CD8-positive, alpha-beta memory T cell (primary cell): ENCODE measurements around the gene SURF1. TPM values are rescaled to one million over a fixed set of nuclear protein-coding genes. Genes with fewer than 3 reads are reported as not detected.
"Not testable (repeated sequence)": the region's sequence is repeated elsewhere in the genome, so short reads cannot be mapped to it uniquely, and the experiment has no call there.

ENCODE experiments used
- CTCF ChIA-PET: fragments of 350-600 bp; sonication (Branson Sonifier 250); formaldehyde crosslinking; loops from one replicate; lab custom pipeline; 2021; ENCODE audit warnings: antibody characterized with exemption; lab: Charles Lee
- POLR2A ChIA-PET: fragments of 350-600 bp; sonication (Branson Sonifier 250); formaldehyde crosslinking; loops from one replicate; lab custom pipeline; 2021; ENCODE audit warnings: antibody characterized with exemption; lab: Charles Lee
- DNase-seq, 5 donors: peaks; one replicate each; pipeline versions ENCODE4 v3.0.0 to v3.0.0-alpha.2; 2020 to 2022; ENCODE audit warnings: mixed read lengths in 1 of 5
- H3K27ac ChIP-seq: one replicate; pipeline ENCODE4 v1.7.0; 2013; ENCODE audit warnings: low read depth, mild to moderate bottlenecking, low read length, moderate library complexity
- H3K27me3 ChIP-seq: 2 replicates; pipeline ENCODE4 v1.7.0; 2013; ENCODE audit warnings: low read length, mild to moderate bottlenecking; ENCODE audit not compliant: insufficient read depth, poor library complexity, severe bottlenecking
- H3K36me3 ChIP-seq: 2 replicates; pipeline ENCODE4 v1.7.0; 2013; ENCODE audit warnings: mild to moderate bottlenecking, low read length, moderate library complexity; ENCODE audit not compliant: insufficient read depth
- H3K4me1 ChIP-seq: 2 replicates; pipeline ENCODE4 v1.7.0; 2013; ENCODE audit warnings: mild to moderate bottlenecking, low read length, moderate library complexity; ENCODE audit not compliant: insufficient read depth
- H3K4me3 ChIP-seq: 2 replicates; pipeline ENCODE4 v1.7.0; 2013; ENCODE audit warnings: mild to moderate bottlenecking, low read length
- H3K9me3 ChIP-seq: 2 replicates; pipeline ENCODE4 v1.7.0; 2013; ENCODE audit warnings: mild to moderate bottlenecking, low read length
- H3K27ac Mint-ChIP-seq, 8 donors: one replicate each; pipeline ENCODE4 v1.8.0; 2020 to 2021; ENCODE audit warnings: mixed read lengths in 8 of 8, mild to moderate bottlenecking in 6 of 8, inconsistent platforms in 3 of 8, moderate library complexity in 3 of 8
- H3K27me3 Mint-ChIP-seq, 2 donors: one replicate each; pipeline ENCODE4 v1.8.0; 2020 to 2021; ENCODE audit warnings: mixed read lengths in 2 of 2, mild to moderate bottlenecking in 1 of 2, moderate library complexity in 1 of 2
- H3K36me3 Mint-ChIP-seq, 3 donors: one replicate each; pipeline ENCODE4 v1.8.0; 2020 to 2021; ENCODE audit warnings: mixed read lengths in 3 of 3, inconsistent platforms in 1 of 3, mild to moderate bottlenecking in 1 of 3
- H3K4me1 Mint-ChIP-seq, 3 donors: one replicate each; pipeline ENCODE4 v1.8.0; 2020 to 2021; ENCODE audit warnings: mixed read lengths in 3 of 3, inconsistent platforms in 1 of 3, mild to moderate bottlenecking in 1 of 3
- H3K4me3 Mint-ChIP-seq, 7 donors: one replicate each; pipeline ENCODE4 v1.8.0; 2020 to 2021; ENCODE audit warnings: mixed read lengths in 7 of 7, mild to moderate bottlenecking in 6 of 7, moderate library complexity in 4 of 7, inconsistent platforms in 2 of 7
- H3K9me3 Mint-ChIP-seq, 5 donors: one replicate each; pipeline ENCODE4 v1.8.0; 2020 to 2022; ENCODE audit warnings: mixed read lengths in 5 of 5, mild to moderate bottlenecking in 3 of 5, moderate library complexity in 2 of 5, inconsistent platforms in 1 of 5
- polyA plus RNA-seq: library from polyadenylated mRNA; unstranded; fragments of 300-500 nt; fragmentation: Illumina TruSeq; gene quantifications from one replicate; pipeline ENCODE4 v1.2.3, GENCODE V29; 2021
- total RNA-seq, 2 experiments: library from RNA; stranded (reverse); gene quantifications; one replicate each; pipeline ENCODE4 v1.2.3, GENCODE V29; 2021

Gene SURF1
- total and polyA plus RNA-seq, 3 experiments from 2014 or later: 35.9 to 110 (median 37.8) TPM

GRCh38 chr9:133334161-133334560 lies 22.1 kb downstream of the SURF1 start:
- Histone ChIP-seq H3K36me3 (peaks cover 34% of the 10 kb centered on the region), H3K4me3 (no peak overlapping the region), H3K9me3 (no peaks in the 10 kb centered on the region), H3K27me3 (no peaks in the 10 kb centered on the region), H3K4me1 (peaks cover 29% of the 10 kb centered on the region), H3K27ac (no peak overlapping the region)
- H3K27ac Mint-ChIP-seq: peak overlapping the region in 5 of 8 donors; percentile 24 to 94 (median 47)
- no peaks in the 10 kb centered on the region for H3K9me3 Mint-ChIP-seq
- H3K36me3 Mint-ChIP-seq: peaks cover 3 to 61% (median 8%) of the 10 kb centered on the region in 3 donors
- H3K4me1 Mint-ChIP-seq: peaks cover 21 to 45% (median 40%) of the 10 kb centered on the region in 3 donors
- H3K27me3 Mint-ChIP-seq: no peaks in the 10 kb centered on the region
- ChIA-PET POLR2A (interaction anchor here (0.6 to 2.1 kb wide), 3 partner anchors 14 to 826 kb away, joined by 8 to 14 read pairs (median 8); partner anchors contain the start of genes MED22 and RPL7A), CTCF (interaction anchor here (0.9 to 2.0 kb wide), 4 partner anchors 23 to 190 kb away, joined by 3 to 7 read pairs (median 4); no protein-coding TSS in a partner anchor)
- H3K4me3 Mint-ChIP-seq: peak overlapping the region in 4 of 7 donors; percentile 36 to 59 (median 37)
- DNase-seq: peak in 1 of 5 donors; percentile 39

- no peaks in the 10 kb centered on the region for H3K27me3 Mint-ChIP-seq
- H3K4me3 ChIP-seq: no peak overlapping the region
- peaks cover 34% of the 10 kb centered on the region for H3K36me3 ChIP-seq
- peak overlapping the region in 2 of 8 donors; percentile 52 to 84 for H3K27ac Mint-ChIP-seq
- peaks cover 29% of the 10 kb centered on the region for H3K4me1 ChIP-seq
- CTCF ChIA-PET: no interaction called here
- H3K9me3 ChIP-seq: no peaks in the 10 kb centered on the region
- peak in 1 of 5 donors; percentile 38 for DNase-seq
- no peaks in the 10 kb centered on the region for H3K27me3 ChIP-seq
- H3K9me3 Mint-ChIP-seq: no peaks in the 10 kb centered on the region
- peaks cover 21 to 50% (median 35%) of the 10 kb centered on the region in 3 donors for H3K4me1 Mint-ChIP-seq
- H3K4me3 Mint-ChIP-seq: peak overlapping the region in 2 of 7 donors; percentile 22 to 36
- no peak overlapping the region for H3K27ac ChIP-seq
- POLR2A ChIA-PET: interaction anchor here (0.6 kb wide), 1 partner anchor 826 kb away, joined by 8 read pairs; no protein-coding TSS in a partner anchor
- peaks cover 3 to 61% (median 4%) of the 10 kb centered on the region in 3 donors for H3K36me3 Mint-ChIP-seq
These were observed 22.7 kb downstream of the SURF1 start for GRCh38 chr9:133333566-133333965.

- Mint-ChIP-seq H3K9me3 (no peaks in the 10 kb centered on the region), H3K4me3 (peak overlapping the region in 2 of 7 donors; percentile 24 to 66), H3K27me3 (no peaks in the 10 kb centered on the region), H3K36me3 (peaks cover 3 to 61% (median 4%) of the 10 kb centered on the region in 3 donors), H3K27ac (peak overlapping the region in 1 of 8 donors; percentile 79), H3K4me1 (peaks cover 21 to 52% (median 35%) of the 10 kb centered on the region in 3 donors)
- DNase-seq: peak in 1 of 5 donors; percentile 38
- H3K4me3 ChIP-seq: no peak overlapping the region
- ChIA-PET POLR2A (interaction anchor here (1.0 to 1.1 kb wide), 2 partner anchors 15 to 44 kb away, joined by 3 to 4 read pairs; partner anchors contain the start of genes MED22, RPL7A and STKLD1), CTCF (interaction anchor here (0.8 to 1.1 kb wide), 2 partner anchors 41 to 70 kb away, joined by 3 to 4 read pairs; no protein-coding TSS in a partner anchor)
- peaks cover 29% of the 10 kb centered on the region for H3K4me1 ChIP-seq
- no peak overlapping the region for H3K27ac ChIP-seq
- H3K9me3 ChIP-seq: no peaks in the 10 kb centered on the region
- H3K27me3 ChIP-seq: no peaks in the 10 kb centered on the region
- H3K36me3 ChIP-seq: peaks cover 34% of the 10 kb centered on the region
These were observed 23.3 kb downstream of the SURF1 start for GRCh38 chr9:133333011-133333410.

- ChIA-PET POLR2A (interaction anchor here (1.0 to 1.1 kb wide), 2 partner anchors 16 to 44 kb away, joined by 3 to 4 read pairs; partner anchors contain the start of genes MED22, RPL7A and STKLD1), CTCF (interaction anchor here (0.8 to 1.1 kb wide), 2 partner anchors 42 to 71 kb away, joined by 3 to 4 read pairs; no protein-coding TSS in a partner anchor)
- H3K4me3 Mint-ChIP-seq: peak overlapping the region in 1 of 7 donors; percentile 24
- peaks cover 3 to 65% (median 4%) of the 10 kb centered on the region in 3 donors for H3K36me3 Mint-ChIP-seq
- Histone ChIP-seq H3K27ac (no peak overlapping the region), H3K4me3 (no peak overlapping the region), H3K4me1 (peaks cover 29% of the 10 kb centered on the region), H3K36me3 (peaks cover 34% of the 10 kb centered on the region), H3K27me3 (no peaks in the 10 kb centered on the region), H3K9me3 (no peaks in the 10 kb centered on the region)
- H3K9me3 Mint-ChIP-seq: no peaks in the 10 kb centered on the region
- DNase-seq: no peak
- H3K27me3 Mint-ChIP-seq: no peaks in the 10 kb centered on the region
- peaks cover 21 to 54% (median 39%) of the 10 kb centered on the region in 3 donors for H3K4me1 Mint-ChIP-seq
- H3K27ac Mint-ChIP-seq: peak overlapping the region in 1 of 8 donors; percentile 24
These were observed 23.9 kb downstream of the SURF1 start for GRCh38 chr9:133332381-133332730.

- peaks cover 21 to 51% (median 39%) of the 10 kb centered on the region in 3 donors for H3K4me1 Mint-ChIP-seq
- H3K27me3 Mint-ChIP-seq: no peaks in the 10 kb centered on the region
- H3K4me3 Mint-ChIP-seq: peak overlapping the region in 1 of 7 donors; percentile 24
- no peaks in the 10 kb centered on the region for H3K9me3 Mint-ChIP-seq
- peaks cover 29% of the 10 kb centered on the region for H3K4me1 ChIP-seq
- ChIA-PET POLR2A (interaction anchor here (1.0 kb wide), 1 partner anchor 16 kb away, joined by 4 read pairs; the partner anchor contains the start of genes MED22 and RPL7A), CTCF (interaction anchor here (1.1 kb wide), 1 partner anchor 42 kb away, joined by 4 read pairs; no protein-coding TSS in a partner anchor)
- peaks cover 34% of the 10 kb centered on the region for H3K36me3 ChIP-seq
- no peak overlapping the region for H3K27ac ChIP-seq
- H3K36me3 Mint-ChIP-seq: peaks cover 3 to 65% (median 4%) of the 10 kb centered on the region in 3 donors
- no peaks in the 10 kb centered on the region for H3K27me3 ChIP-seq
- H3K4me3 ChIP-seq: no peak overlapping the region
- DNase-seq: no peak
- peak overlapping the region in 1 of 8 donors; percentile 66 for H3K27ac Mint-ChIP-seq
- H3K9me3 ChIP-seq: no peaks in the 10 kb centered on the region
These were observed 24.5 kb downstream of the SURF1 start for GRCh38 chr9:133331641-133332380.

GRCh38 chr9:133331221-133331620 lies 25.1 kb downstream of the SURF1 start:
- H3K9me3 ChIP-seq: no peaks in the 10 kb centered on the region
- peak overlapping the region in 1 of 8 donors; percentile 66 for H3K27ac Mint-ChIP-seq
- peaks cover 23% of the 10 kb centered on the region for H3K4me1 ChIP-seq
- H3K4me1 Mint-ChIP-seq: peaks cover 18 to 48% (median 34%) of the 10 kb centered on the region in 3 donors
- ChIA-PET CTCF (interaction anchor here (1.4 kb wide), 1 partner anchor 300 kb away, joined by 3 read pairs; the partner anchor contains the start of gene GTF3C5), POLR2A (no interaction called here)
- no peak for DNase-seq
- H3K4me3 ChIP-seq: no peak overlapping the region
- H3K4me3 Mint-ChIP-seq: no peak overlapping the region
- H3K36me3 Mint-ChIP-seq: peaks cover 3 to 65% (median 4%) of the 10 kb centered on the region in 3 donors
- H3K36me3 ChIP-seq: peaks cover 34% of the 10 kb centered on the region
- no peaks in the 10 kb centered on the region for H3K9me3 Mint-ChIP-seq
- H3K27me3 Mint-ChIP-seq: no peaks in the 10 kb centered on the region
- no peaks in the 10 kb centered on the region for H3K27me3 ChIP-seq
- no peak overlapping the region for H3K27ac ChIP-seq

GRCh38 chr9:133329306-133330156 lies 26.8 kb downstream of the SURF1 start:
- not testable (repeated sequence) for DNase-seq

More at GRCh38 chr9:133329306-133330156, 26.8 kb downstream of the SURF1 start:
- POLR2A ChIA-PET, H3K4me3 ChIP-seq, H3K27me3 Mint-ChIP-seq, H3K27ac ChIP-seq, H3K9me3 Mint-ChIP-seq, H3K27me3 ChIP-seq, H3K9me3 ChIP-seq: not testable (repeated sequence)
- H3K4me1 Mint-ChIP-seq: peaks cover 10 to 31% (median 22%) of the 10 kb centered on the region in 3 donors
- CTCF ChIA-PET: interaction anchor here (1.0 to 1.8 kb wide), 5 partner anchors 12 to 298 kb away, joined by 3 to 7 read pairs (median 4); partner anchors contain the start of gene GTF3C5
- Histone ChIP-seq H3K4me1 (peaks cover 11% of the 10 kb centered on the region), H3K36me3 (peaks cover 29% of the 10 kb centered on the region)
- H3K36me3 Mint-ChIP-seq: peaks cover 3 to 58% (median 4%) of the 10 kb centered on the region in 3 donors
- peak overlapping the region in 1 of 7 donors; percentile 17 for H3K4me3 Mint-ChIP-seq
- H3K27ac Mint-ChIP-seq: peak overlapping the region in 4 of 8 donors; percentile 51 to 87 (median 58)
